Karpas-422 (cell line): ENCODE data around the gene PFAS. TPM values are rescaled to one million over a fixed set of nuclear protein-coding genes. Genes with fewer than 3 reads are reported as not detected.

ENCODE experiments used
- DNase-seq: peaks from one replicate; pipeline ENCODE4 v3.0.0-alpha.2; 2015
- H2AFZ ChIP-seq: fragments of 200-600 bp; sonication (generic); 2 replicates; pipeline ENCODE4 v1.6.1; 2014; ENCODE audit warnings: antibody characterized with exemption, low read length, mixed read lengths
- H3K27ac ChIP-seq: fragments of 200-600 bp; sonication (generic); 2 replicates; pipeline ENCODE4 v1.5.1; 2014; ENCODE audit warnings: mild to moderate bottlenecking, low read length, moderate library complexity
- H3K27me3 ChIP-seq: fragments of 200-600 bp; sonication (generic); 2 replicates; pipeline ENCODE4 v1.6.1; 2014; ENCODE audit warnings: low read length, mixed read lengths
- H3K36me3 ChIP-seq: fragments of 200-600 bp; sonication (generic); 2 replicates; pipeline ENCODE4 v1.6.1; 2014; ENCODE audit warnings: low read length, mixed read lengths; ENCODE audit not compliant: insufficient read depth
- H3K4me1 ChIP-seq: fragments of 200-600 bp; sonication (generic); 2 replicates; pipeline ENCODE4 v1.6.1; 2014; ENCODE audit warnings: mild to moderate bottlenecking, low read length, mixed read lengths
- H3K4me2 ChIP-seq: fragments of 200-600 bp; sonication (generic); 2 replicates; pipeline ENCODE4 v1.6.1; 2014; ENCODE audit warnings: low read length, low read depth, mild to moderate bottlenecking; ENCODE audit not compliant: poor library complexity, severe bottlenecking
- H3K4me3 ChIP-seq: fragments of 200-600 bp; sonication (generic); 2 replicates; pipeline ENCODE4 v1.5.1; 2014; ENCODE audit warnings: mild to moderate bottlenecking, antibody characterized with exemption, low read length, mixed read lengths
- H3K79me2 ChIP-seq: fragments of 200-600 bp; sonication (generic); 2 replicates; pipeline ENCODE4 v1.6.1; 2014; ENCODE audit warnings: mild to moderate bottlenecking, low read length, mixed read lengths
- H3K9ac ChIP-seq: fragments of 200-600 bp; sonication (generic); 2 replicates; pipeline ENCODE4 v1.6.0; 2014; ENCODE audit warnings: low read length
- H3K9me2 ChIP-seq: fragments of 200-600 bp; sonication (generic), shearing (Covaris generic); replicated peaks from 2 replicates; pipeline ENCODE4 v1.6.0; 2014; ENCODE audit warnings: mild to moderate bottlenecking, low read length, moderate library complexity; ENCODE audit not compliant: insufficient read depth
- H3K9me3 ChIP-seq: fragments of 300-700, 200-600 bp; sonication (generic); 2 replicates; pipeline ENCODE4 v1.6.1; 2014; ENCODE audit warnings: low read length, mixed read lengths
- H4K20me1 ChIP-seq: fragments of 200-600 bp; sonication (generic); 2 replicates; pipeline ENCODE4 v1.6.1; 2014; ENCODE audit warnings: mild to moderate bottlenecking, antibody characterized with exemption, low read length, low read depth; ENCODE audit not compliant: insufficient read depth
- total RNA-seq: library from RNA; depleted of rRNA; stranded (reverse); fragments of >200 nt; shearing (Covaris generic); gene quantifications from 2 replicates; pipeline ENCODE4 v1.2.3, GENCODE V29; 2014; ENCODE audit warnings: low replicate concordance

Gene PFAS
- total RNA-seq, 1 experiment from 2014 or later: 39.9 TPM

- Histone ChIP-seq H3K36me3 (peaks cover 17% of the 10 kb centered on the region), H2AFZ (no peak overlapping the region), H3K4me1 (no peaks in the 10 kb centered on the region), H3K79me2 (no peaks in the 10 kb centered on the region), H4K20me1 (no peaks in the 10 kb centered on the region), H3K4me3 (no peak overlapping the region), H3K9me3 (no peaks in the 10 kb centered on the region), H3K9ac (no peak overlapping the region), H3K9me2 (no peaks in the 10 kb centered on the region), H3K27me3 (no peaks in the 10 kb centered on the region), H3K4me2 (no peak overlapping the region), H3K27ac (no peak overlapping the region)
- DNase-seq: no peak
These were observed 23.3 kb downstream of the PFAS start for GRCh38 chr17:8272421-8272820.

DNA sequence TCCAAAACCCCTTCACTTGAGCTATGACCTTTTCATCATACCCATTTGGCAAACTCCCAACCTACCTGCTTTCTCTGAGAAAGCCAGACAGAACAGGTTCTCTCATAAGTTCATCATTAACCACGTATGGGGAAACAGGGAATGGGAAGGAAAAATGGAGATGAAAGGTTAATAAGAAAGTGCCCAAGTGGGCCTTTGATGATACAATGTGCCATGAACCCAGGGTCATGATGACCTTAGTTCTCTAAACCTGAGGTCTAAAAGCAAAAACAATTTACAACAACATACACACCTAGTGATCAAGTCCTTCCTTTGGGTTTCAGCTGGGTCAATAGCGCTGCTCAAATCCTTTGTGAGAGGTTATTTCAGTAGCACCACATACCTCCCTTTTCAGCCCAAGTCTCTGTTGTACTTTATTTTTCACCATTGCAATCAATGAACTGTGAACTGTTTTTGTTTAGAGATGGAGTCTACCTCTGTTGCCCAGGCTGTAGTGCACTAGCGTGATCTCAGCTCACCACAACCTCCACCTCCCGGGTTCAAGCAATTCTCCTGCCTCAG is 24.9 kb downstream of the PFAS start:
- H4K20me1 ChIP-seq: no peaks in the 10 kb centered on the region
- no peak overlapping the region for H2AFZ ChIP-seq
- no peak for DNase-seq
- no peak overlapping the region for H3K27ac ChIP-seq
- no peak overlapping the region for H3K4me3 ChIP-seq
- no peaks in the 10 kb centered on the region for H3K79me2 ChIP-seq
- H3K4me1 ChIP-seq: no peaks in the 10 kb centered on the region
- no peak overlapping the region for H3K9ac ChIP-seq
- H3K9me2 ChIP-seq: no peaks in the 10 kb centered on the region
- no peak overlapping the region for H3K4me2 ChIP-seq
- H3K27me3 ChIP-seq: no peaks in the 10 kb centered on the region
- no peaks in the 10 kb centered on the region for H3K9me3 ChIP-seq
- peaks cover 12% of the 10 kb centered on the region; the same call in 1 of the 2 replicates for H3K36me3 ChIP-seq

DNA sequence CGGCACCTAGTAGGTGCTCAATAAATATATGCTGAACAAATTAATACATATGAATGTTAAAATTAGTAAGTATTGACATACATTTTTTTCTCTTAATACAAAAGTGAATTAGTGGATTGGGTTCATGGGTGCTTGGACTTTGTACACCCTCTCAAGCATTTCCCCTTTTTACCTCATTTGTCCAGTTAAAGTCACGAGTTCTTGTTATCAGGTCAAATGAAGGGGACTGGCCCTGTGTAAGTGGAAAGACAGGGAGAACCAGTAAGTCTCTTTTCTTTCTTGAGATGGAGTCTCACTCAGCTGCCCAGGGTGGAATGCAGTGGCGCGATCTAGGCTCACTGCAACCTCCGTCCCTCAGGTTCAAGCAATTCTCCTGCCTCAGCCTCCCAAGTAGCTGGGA is 25.7 kb downstream of the PFAS start:
- H3K4me3 ChIP-seq: no peak overlapping the region
- no peaks in the 10 kb centered on the region for H3K9me3 ChIP-seq
- H3K4me1 ChIP-seq: no peaks in the 10 kb centered on the region
- no peak overlapping the region for H3K27ac ChIP-seq
- H3K9ac ChIP-seq: no peak overlapping the region
- H3K27me3 ChIP-seq: no peaks in the 10 kb centered on the region
- no peak overlapping the region for H3K4me2 ChIP-seq
- H3K9me2 ChIP-seq: no peaks in the 10 kb centered on the region
- H3K36me3 ChIP-seq: 0 out of 2 replicates have a peak, but pooled peaks cover 7% of the 10 kb centered on the region
- H3K79me2 ChIP-seq: no peaks in the 10 kb centered on the region
- no peak overlapping the region for H2AFZ ChIP-seq
- H4K20me1 ChIP-seq: no peaks in the 10 kb centered on the region
- DNase-seq: no peak

GRCh38 chr17:8275421-8276290 is 26.6 kb downstream of the PFAS start:
- Histone ChIP-seq H3K4me2 (no peak overlapping the region), H3K9ac (no peak overlapping the region), H3K27me3 (no peaks in the 10 kb centered on the region), H4K20me1 (no peaks in the 10 kb centered on the region), H3K36me3 (0 out of 2 replicates have a peak, but pooled peaks cover 7% of the 10 kb centered on the region), H3K79me2 (no peaks in the 10 kb centered on the region), H3K4me3 (no peak overlapping the region), H2AFZ (no peak overlapping the region), H3K9me3 (no peaks in the 10 kb centered on the region), H3K4me1 (no peaks in the 10 kb centered on the region), H3K27ac (no peak overlapping the region), H3K9me2 (no peaks in the 10 kb centered on the region)
- no peak for DNase-seq

DNA sequence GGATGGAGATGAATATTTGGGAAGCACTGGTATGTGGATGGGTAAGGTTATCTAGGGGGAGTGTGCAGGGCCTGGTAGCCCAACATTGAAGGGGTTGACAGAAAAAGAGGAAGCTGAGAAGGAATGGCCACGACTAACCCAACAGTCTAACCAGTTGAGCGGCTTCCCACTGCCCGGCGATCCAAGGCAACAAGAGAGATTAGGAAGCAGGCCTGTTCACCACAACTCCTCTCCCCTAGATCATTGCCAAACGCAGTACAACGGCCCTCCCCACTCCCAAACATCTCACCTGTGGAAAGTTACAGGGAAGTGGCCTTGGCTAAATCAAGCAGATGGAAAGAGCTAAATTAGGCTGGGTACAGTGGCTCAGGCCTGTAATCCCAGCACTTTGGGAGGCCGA is 28.2 kb downstream of the PFAS start:
- no peak overlapping the region for H2AFZ ChIP-seq
- H3K4me1 ChIP-seq: no peaks in the 10 kb centered on the region
- DNase-seq: no peak
- no peaks in the 10 kb centered on the region for H3K9me3 ChIP-seq
- no peak overlapping the region for H3K9ac ChIP-seq
- no peaks in the 10 kb centered on the region for H4K20me1 ChIP-seq
- no peaks in the 10 kb centered on the region for H3K79me2 ChIP-seq
- no peak overlapping the region for H3K4me2 ChIP-seq
- no peak overlapping the region for H3K4me3 ChIP-seq
- H3K36me3 ChIP-seq: no peaks in the 10 kb centered on the region
- no peaks in the 10 kb centered on the region for H3K27me3 ChIP-seq
- no peaks in the 10 kb centered on the region for H3K9me2 ChIP-seq
- no peak overlapping the region for H3K27ac ChIP-seq

DNA sequence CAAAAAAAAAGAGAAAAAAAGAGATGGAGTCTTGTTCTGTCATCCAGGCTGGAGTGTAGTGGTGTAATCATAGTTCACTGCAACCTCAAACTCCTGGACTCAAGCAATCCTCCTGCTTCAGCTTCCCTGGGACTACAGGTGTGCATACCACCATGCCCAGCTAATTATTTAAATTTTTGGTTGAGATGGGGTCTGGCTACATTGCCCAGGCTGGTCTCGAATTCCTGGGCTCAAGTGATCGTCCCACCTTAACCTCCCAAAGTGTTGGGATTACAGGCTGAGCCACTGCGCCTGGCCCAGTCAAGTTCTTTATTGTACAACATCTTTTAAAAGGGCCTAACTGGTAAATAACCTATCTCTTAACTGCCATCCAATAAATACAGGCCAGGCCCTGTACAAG is 33.3 kb downstream of the PFAS start:
- Histone ChIP-seq H3K4me1 (peaks cover 15% of the 10 kb centered on the region), H3K79me2 (no peaks in the 10 kb centered on the region), H3K27me3 (no peaks in the 10 kb centered on the region), H3K4me3 (no peak overlapping the region), H3K9me2 (no peaks in the 10 kb centered on the region), H2AFZ (no peak overlapping the region), H4K20me1 (no peaks in the 10 kb centered on the region), H3K4me2 (no peak overlapping the region), H3K9ac (no peak overlapping the region), H3K36me3 (no peaks in the 10 kb centered on the region), H3K9me3 (no peaks in the 10 kb centered on the region), H3K27ac (no peak overlapping the region)
- no peak for DNase-seq

GRCh38 chr17:8283356-8283755 is 34.3 kb downstream of the PFAS start:
- Histone ChIP-seq H3K36me3 (no peaks in the 10 kb centered on the region), H3K9me2 (no peaks in the 10 kb centered on the region), H3K9ac (no peak overlapping the region), H3K4me1 (peaks cover 22% of the 10 kb centered on the region), H4K20me1 (no peaks in the 10 kb centered on the region), H3K4me3 (no peak overlapping the region), H3K4me2 (no peak overlapping the region), H3K27me3 (no peaks in the 10 kb centered on the region), H3K9me3 (no peaks in the 10 kb centered on the region), H3K79me2 (peaks cover 5% of the 10 kb centered on the region; the same call in 1 of the 2 replicates), H3K27ac (no peak overlapping the region), H2AFZ (no peak overlapping the region)
- no peak for DNase-seq

DNA sequence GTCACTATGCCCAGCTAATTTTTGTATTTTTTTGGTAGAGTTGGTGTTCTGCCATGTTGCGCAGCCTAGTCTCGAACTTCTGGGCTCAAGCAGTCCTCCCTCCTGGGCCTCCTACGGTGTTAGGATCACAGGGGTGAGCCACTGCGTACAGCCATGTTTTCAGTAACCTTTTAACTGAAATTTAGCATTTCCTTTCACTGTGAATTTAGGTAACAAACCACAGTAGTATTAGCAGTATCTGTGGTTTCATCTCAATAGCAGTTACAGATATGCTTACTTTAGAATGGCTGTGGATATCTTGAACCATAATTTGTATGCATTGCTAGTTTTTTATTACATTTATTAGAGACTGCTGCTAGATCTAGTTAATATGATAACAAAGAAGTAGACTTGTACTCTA is 35.0 kb downstream of the PFAS start:
- H2AFZ ChIP-seq: no peak overlapping the region
- no peak overlapping the region for H3K9ac ChIP-seq
- no peaks in the 10 kb centered on the region for H4K20me1 ChIP-seq
- DNase-seq: no peak
- no peak overlapping the region for H3K4me3 ChIP-seq
- H3K79me2 ChIP-seq: peaks cover 7% of the 10 kb centered on the region
- H3K27me3 ChIP-seq: no peaks in the 10 kb centered on the region
- H3K27ac ChIP-seq: no peak overlapping the region
- no peaks in the 10 kb centered on the region for H3K9me2 ChIP-seq
- H3K4me2 ChIP-seq: no peak overlapping the region
- peaks cover 22% of the 10 kb centered on the region for H3K4me1 ChIP-seq
- no peaks in the 10 kb centered on the region for H3K9me3 ChIP-seq
- H3K36me3 ChIP-seq: no peaks in the 10 kb centered on the region
